Glutamatergic neuron (in vitro differentiated cells): ENCODE measurements around the gene PMVK. TPM values are rescaled to one million over a fixed set of nuclear protein-coding genes. Genes with fewer than 3 reads are reported as not detected.

Source experiments
- DNase-seq: peaks from one replicate; pipeline ENCODE4 v3.0.0; 2022
- H3K27ac Mint-ChIP-seq: one replicate; pipeline ENCODE4 v1.8.0; 2020; ENCODE audit warnings: mild to moderate bottlenecking, mixed read lengths, inconsistent platforms; ENCODE audit not compliant: unreplicated experiment
- H3K27me3 Mint-ChIP-seq: one replicate; pipeline ENCODE4 v1.8.0; 2020; ENCODE audit warnings: mild to moderate bottlenecking, moderate library complexity, mixed read lengths, inconsistent platforms; ENCODE audit not compliant: unreplicated experiment
- H3K36me3 Mint-ChIP-seq: one replicate; pipeline ENCODE4 v1.8.0; 2020; ENCODE audit warnings: mild to moderate bottlenecking, mixed read lengths, inconsistent platforms; ENCODE audit not compliant: unreplicated experiment
- H3K4me1 Mint-ChIP-seq: one replicate; pipeline ENCODE4 v1.8.0; 2020; ENCODE audit warnings: mild to moderate bottlenecking, low read depth, mixed read lengths, inconsistent platforms; ENCODE audit not compliant: unreplicated experiment
- H3K4me3 Mint-ChIP-seq: one replicate; pipeline ENCODE4 v1.8.0; 2020; ENCODE audit warnings: mild to moderate bottlenecking, mixed read lengths, inconsistent platforms; ENCODE audit not compliant: unreplicated experiment
- H3K9me3 Mint-ChIP-seq: one replicate; pipeline ENCODE4 v1.8.0; 2020; ENCODE audit warnings: mild to moderate bottlenecking, moderate library complexity, mixed read lengths, inconsistent platforms; ENCODE audit not compliant: unreplicated experiment
- total RNA-seq: library from RNA; stranded (reverse); fragmentation: NEBNext Ultra II Directional; extraction: Animal tissue kit (Norgen Biotek cat#: 25700); gene quantifications from one replicate; pipeline ENCODE4 v1.2.1, GENCODE V29; 2021; ENCODE audit not compliant: unreplicated experiment
- TF ChIP-seq, protein P1 (sequence below): fragments of 200-600 bp; sonication (generic); IDR thresholded peaks from one replicate; pipeline ENCODE4 v1.5.0; 2021; ENCODE audit not compliant: partially characterized antibody, unreplicated experiment

Gene PMVK
- total RNA-seq, 1 donor from 2014 or later: 30.7 TPM

DNA sequence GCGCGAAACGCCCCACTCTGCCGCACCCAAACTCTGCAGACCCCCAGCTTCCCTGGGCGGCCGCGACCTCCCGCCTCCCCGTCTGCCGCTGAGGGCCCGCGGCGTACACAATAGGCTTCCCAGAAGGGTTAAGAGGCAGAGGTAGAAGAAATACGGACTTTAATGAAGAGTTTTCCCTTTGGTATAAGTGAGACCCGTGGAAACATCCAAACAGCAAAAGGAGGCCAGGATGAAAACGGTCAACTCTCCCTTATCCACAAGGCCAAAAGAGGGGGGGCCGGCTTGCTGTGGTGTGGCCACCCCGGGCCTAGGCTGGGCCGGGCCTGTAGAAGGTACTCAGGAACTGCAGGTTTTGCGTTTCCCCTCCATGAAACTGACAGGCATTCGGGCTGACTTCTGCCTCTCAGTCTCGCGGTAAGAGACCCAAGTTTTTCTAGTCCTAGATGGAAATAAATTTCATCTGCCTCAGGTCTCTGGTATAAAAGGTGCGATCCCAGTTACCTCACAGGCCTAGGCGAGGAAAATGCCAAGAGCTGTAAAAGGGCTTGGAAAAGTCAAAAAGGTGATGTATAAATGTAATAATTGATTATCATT is 25.7 kb upstream of the PMVK start:
- H3K27me3 Mint-ChIP-seq: no peaks in the 10 kb centered on the region
- peaks cover 6% of the 10 kb centered on the region for H3K9me3 Mint-ChIP-seq
- peaks cover 10% of the 10 kb centered on the region for H3K4me1 Mint-ChIP-seq
- TF ChIP-seq, protein P1, sequence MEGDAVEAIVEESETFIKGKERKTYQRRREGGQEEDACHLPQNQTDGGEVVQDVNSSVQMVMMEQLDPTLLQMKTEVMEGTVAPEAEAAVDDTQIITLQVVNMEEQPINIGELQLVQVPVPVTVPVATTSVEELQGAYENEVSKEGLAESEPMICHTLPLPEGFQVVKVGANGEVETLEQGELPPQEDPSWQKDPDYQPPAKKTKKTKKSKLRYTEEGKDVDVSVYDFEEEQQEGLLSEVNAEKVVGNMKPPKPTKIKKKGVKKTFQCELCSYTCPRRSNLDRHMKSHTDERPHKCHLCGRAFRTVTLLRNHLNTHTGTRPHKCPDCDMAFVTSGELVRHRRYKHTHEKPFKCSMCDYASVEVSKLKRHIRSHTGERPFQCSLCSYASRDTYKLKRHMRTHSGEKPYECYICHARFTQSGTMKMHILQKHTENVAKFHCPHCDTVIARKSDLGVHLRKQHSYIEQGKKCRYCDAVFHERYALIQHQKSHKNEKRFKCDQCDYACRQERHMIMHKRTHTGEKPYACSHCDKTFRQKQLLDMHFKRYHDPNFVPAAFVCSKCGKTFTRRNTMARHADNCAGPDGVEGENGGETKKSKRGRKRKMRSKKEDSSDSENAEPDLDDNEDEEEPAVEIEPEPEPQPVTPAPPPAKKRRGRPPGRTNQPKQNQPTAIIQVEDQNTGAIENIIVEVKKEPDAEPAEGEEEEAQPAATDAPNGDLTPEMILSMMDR: no peak
- peak overlapping the region; percentile 91 for H3K4me3 Mint-ChIP-seq
- no peak for DNase-seq
- peak overlapping the region; percentile 91 for H3K27ac Mint-ChIP-seq
- H3K36me3 Mint-ChIP-seq: no peaks in the 10 kb centered on the region

DNA sequence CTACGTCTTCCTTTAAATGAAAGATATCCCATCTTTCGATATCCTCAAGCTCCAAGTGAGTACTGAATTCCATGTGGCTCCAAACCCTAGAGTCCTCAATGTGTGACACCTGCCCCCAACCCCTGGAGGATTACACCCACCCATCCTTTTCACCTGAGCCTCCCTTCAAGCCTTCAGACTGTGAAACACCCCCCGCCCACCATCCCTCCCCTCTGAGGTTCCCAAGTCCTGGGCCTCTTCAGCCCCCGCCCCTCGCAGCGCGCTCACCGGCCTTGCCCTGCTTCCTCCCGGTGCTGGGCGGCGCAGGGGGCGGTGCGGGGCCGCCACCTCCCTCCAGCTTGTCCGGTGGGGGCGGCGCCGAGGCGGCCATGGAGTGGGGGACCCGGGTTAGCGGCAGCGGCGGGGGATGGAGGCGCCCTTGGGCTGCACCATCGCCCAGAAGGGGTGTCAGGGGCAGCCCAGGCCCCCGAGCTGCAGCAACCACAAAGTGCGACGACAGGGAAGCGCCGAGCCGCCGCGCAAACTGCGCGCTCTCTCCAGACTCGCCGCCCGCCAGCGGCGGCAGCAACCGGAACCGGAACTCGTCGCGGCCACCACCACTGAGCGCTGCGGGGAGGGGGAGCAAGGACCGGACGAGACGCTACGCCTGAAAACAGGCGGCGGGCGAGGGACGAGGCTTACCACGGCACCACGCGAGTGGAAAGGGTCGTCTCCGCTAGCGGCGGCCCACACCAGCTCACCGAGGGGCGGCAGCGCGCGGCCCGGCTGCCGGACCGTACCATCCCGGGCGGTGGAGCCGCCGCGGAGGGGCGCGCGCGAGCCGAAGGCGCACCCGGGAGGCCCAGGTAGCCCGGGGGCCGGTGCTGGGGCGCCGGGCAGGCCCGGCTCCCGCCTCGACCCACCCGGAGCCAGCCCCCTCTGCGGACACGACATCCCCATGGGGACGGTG is 25.0 kb upstream of the PMVK start, which contains the start of gene PYGO2:
Gene PYGO2 (minus strand): TSS at position 576 of the 949 bp plus-strand sequence. CDS start 206 bp downstream, at position 370.
- TF ChIP-seq, protein P1: peak; percentile 46
- no peaks in the 10 kb centered on the region for H3K36me3 Mint-ChIP-seq
- peak within 1 kb of the TSS; percentile 92 for H3K27ac Mint-ChIP-seq

DNA sequence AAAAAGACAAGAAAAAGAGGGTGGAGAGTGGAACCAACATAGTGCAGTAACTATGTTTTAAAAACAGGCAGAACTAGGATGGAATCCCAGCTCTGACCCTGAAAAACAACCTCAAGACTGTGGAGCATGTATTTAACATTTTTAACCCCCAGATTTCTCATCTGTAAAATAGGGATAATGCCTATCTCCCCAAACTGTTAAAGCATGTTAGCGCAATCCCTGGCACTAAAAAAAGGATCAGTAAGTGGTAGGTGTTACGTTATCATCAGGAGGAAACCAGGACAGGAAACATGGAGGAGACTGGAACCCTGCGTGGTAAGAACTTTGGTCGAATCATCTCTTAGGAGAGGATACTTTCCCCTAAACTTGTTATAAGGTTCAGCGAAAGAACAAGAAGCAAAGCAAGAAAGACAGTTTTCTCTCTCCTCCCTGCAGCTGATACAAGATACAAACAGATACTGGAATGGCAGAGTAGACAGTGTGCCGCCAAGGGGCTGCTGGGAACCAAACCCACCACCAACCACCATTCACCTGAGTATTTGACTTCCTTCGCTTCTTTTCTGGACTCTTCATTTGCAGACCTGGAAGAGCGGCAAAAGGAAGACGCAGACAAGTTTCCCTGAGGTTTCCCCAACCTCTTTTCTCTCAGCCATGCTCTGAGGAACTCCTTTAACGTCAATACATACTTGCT is 24.1 kb upstream of the PMVK start:
- H3K9me3 Mint-ChIP-seq: peaks cover 10% of the 10 kb centered on the region
- peak overlapping the region; percentile 95 for H3K4me3 Mint-ChIP-seq
- no peaks in the 10 kb centered on the region for H3K36me3 Mint-ChIP-seq
- TF ChIP-seq, protein P1: no peak
- peaks cover 25% of the 10 kb centered on the region for H3K4me1 Mint-ChIP-seq
- peak overlapping the region; percentile 92 for H3K27ac Mint-ChIP-seq
- no peak for DNase-seq
- H3K27me3 Mint-ChIP-seq: peaks cover 2% of the 10 kb centered on the region

More for the DNA sequence above, 25.0 kb upstream of the PMVK start, which contains the start of gene PYGO2:
- Mint-ChIP-seq H3K9me3 (peaks cover 5% of the 10 kb centered on the region), H3K4me1 (peaks cover 17% of the 10 kb centered on the region), H3K4me3 (peak within 1 kb of the TSS; percentile 95), H3K27me3 (no peaks in the 10 kb centered on the region)
- DNase-seq: peak; percentile 88

DNA sequence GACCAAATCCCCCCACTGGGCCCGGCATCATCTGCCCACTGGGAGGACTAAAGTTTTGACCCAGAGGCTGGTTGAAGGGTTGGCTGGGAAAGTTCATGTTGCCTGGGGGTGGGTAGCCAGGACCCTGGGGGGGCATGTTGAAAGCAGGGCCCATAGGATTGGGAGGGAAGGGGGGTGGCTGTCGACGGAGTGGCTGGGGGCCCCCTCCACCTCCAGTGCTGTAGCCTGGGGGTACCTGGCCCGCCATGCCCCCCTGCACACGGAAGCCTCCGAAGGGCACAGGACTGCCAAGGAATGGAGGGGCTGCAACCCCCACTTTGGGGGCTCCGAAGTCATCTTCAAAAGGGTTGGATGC is 22.9 kb upstream of the PMVK start:
- H3K9me3 Mint-ChIP-seq: peaks cover 8% of the 10 kb centered on the region
- TF ChIP-seq, protein P1: no peak
- DNase-seq: no peak
- H3K27ac Mint-ChIP-seq: no peak overlapping the region
- no peak overlapping the region for H3K4me3 Mint-ChIP-seq
- no peaks in the 10 kb centered on the region for H3K36me3 Mint-ChIP-seq
- H3K4me1 Mint-ChIP-seq: peaks cover 37% of the 10 kb centered on the region
- peaks cover 2% of the 10 kb centered on the region for H3K27me3 Mint-ChIP-seq
